Spinal cord (tissue), 10 donors: ENCODE measurements around the gene NPW. TPM values are rescaled to one million over a fixed set of nuclear protein-coding genes. Genes with fewer than 3 reads are reported as not detected.

Experiments used
- DNase-seq, 6 donors: peaks; one replicate each; pipeline versions ENCODE4 v3.0.0 to v3.0.0-alpha.2; 2013 to 2015; ENCODE audit warnings: low spot score in 6 of 6, low read depth in 4 of 6
- H3K27ac ChIP-seq: one replicate; pipeline ENCODE4 v1.5.1; 2013; ENCODE audit warnings: low read depth, low read length, control low read depth
- H3K27me3 ChIP-seq: one replicate; pipeline ENCODE4 v1.6.1; 2013; ENCODE audit warnings: low read length; ENCODE audit not compliant: control insufficient read depth, insufficient read depth
- H3K36me3 ChIP-seq: one replicate; pipeline ENCODE4 v1.6.1; 2013; ENCODE audit warnings: low read length; ENCODE audit not compliant: control insufficient read depth, insufficient read depth
- H3K4me1 ChIP-seq: one replicate; pipeline ENCODE4 v1.6.1; 2013; ENCODE audit warnings: low read length; ENCODE audit not compliant: control insufficient read depth, insufficient read depth
- H3K4me3 ChIP-seq: one replicate; pipeline ENCODE4 v1.5.1; 2013; ENCODE audit warnings: low read depth, low read length, control low read depth
- H3K9me3 ChIP-seq: one replicate; pipeline ENCODE4 v1.6.1; 2013; ENCODE audit warnings: low read length; ENCODE audit not compliant: control insufficient read depth, insufficient read depth
- WGBS: methylation state at CpG from one replicate; pipeline ENCODE4 v1.1.5; 2013; ENCODE audit warnings: missing lambda C conversion rate; ENCODE audit not compliant: insufficient coverage; 5-methylcytosine and 5-hydroxymethylcytosine counted together
- polyA plus RNA-seq, 2 donors: library from polyadenylated mRNA; unstranded; fragments of 120-200 nt; gene quantifications; one replicate each; pipeline ENCODE4 v1.2.1, GENCODE V29; 2013; ENCODE audit not compliant: insufficient read length in 2 of 2
- total RNA-seq, 2 donors: library from RNA; depleted of rRNA in 1 of 2; stranded (reverse); fragments of 120-200 nt in 1 of 2; fragments of >200 nt in 1 of 2; gene quantifications; one replicate each; pipeline versions ENCODE4 v1.2.3 to v1.2.4, GENCODE V29; 2013 to 2014
- donor health status: healthy.

The NPW gene
- total and polyA plus RNA-seq, 4 donors, result 0.20 to 4.9 (median 1.4) TPM

GRCh38 chr16:1977875-1978268, 41.7 kb upstream of the NPW start:
- H3K36me3 ChIP-seq, result peaks cover 74% of the 10 kb centered on the region
- H3K4me3 ChIP-seq, result no peak overlapping the region
- no peak overlapping the region for H3K27ac ChIP-seq
- no peaks in the 10 kb centered on the region for H3K9me3 ChIP-seq
- peaks cover 42% of the 10 kb centered on the region for H3K27me3 ChIP-seq
- H3K4me1 ChIP-seq, result peaks cover 45% of the 10 kb centered on the region
- no peak for DNase-seq
- WGBS, result 97% methylated on average over 17 of the region's 18 CpGs

- Histone ChIP-seq H3K27me3 (peaks cover 44% of the 10 kb centered on the region), H3K4me3 (no peak overlapping the region), H3K27ac (no peak overlapping the region), H3K9me3 (no peaks in the 10 kb centered on the region), H3K36me3 (peaks cover 71% of the 10 kb centered on the region), H3K4me1 (peaks cover 45% of the 10 kb centered on the region)
- no peak for DNase-seq
- 69% methylated on average over 36 of the region's 37 CpGs for WGBS
Measured at GRCh38 chr16:1978476-1979120, 41.0 kb upstream of the NPW start.

- H3K4me1 ChIP-seq, result peaks cover 44% of the 10 kb centered on the region
- peaks cover 44% of the 10 kb centered on the region for H3K27me3 ChIP-seq
- 27% methylated on average over 66 of the region's 70 CpGs for WGBS
- H3K4me3 ChIP-seq, result no peak overlapping the region
- no peak overlapping the region for H3K27ac ChIP-seq
- no peak for DNase-seq
- H3K9me3 ChIP-seq, result no peaks in the 10 kb centered on the region
- peaks cover 63% of the 10 kb centered on the region for H3K36me3 ChIP-seq
Measured at GRCh38 chr16:1979271-1980029, 40.1 kb upstream of the NPW start.

- 11% methylated on average over 51 of the region's 53 CpGs for WGBS
- Histone ChIP-seq H3K9me3 (no peaks in the 10 kb centered on the region), H3K4me3 (no peak overlapping the region), H3K27ac (no peak overlapping the region), H3K27me3 (peaks cover 44% of the 10 kb centered on the region), H3K36me3 (peaks cover 56% of the 10 kb centered on the region), H3K4me1 (peaks cover 52% of the 10 kb centered on the region)
- peak in 1 of 6 donors; percentile 25 for DNase-seq
Measured at GRCh38 chr16:1980030-1980769, 39.4 kb upstream of the NPW start.

GRCh38 chr16:1980770-1981087, 38.9 kb upstream of the NPW start:
- Histone ChIP-seq H3K27ac (no peak overlapping the region), H3K9me3 (no peaks in the 10 kb centered on the region), H3K4me3 (no peak overlapping the region), H3K27me3 (peaks cover 44% of the 10 kb centered on the region), H3K36me3 (peaks cover 56% of the 10 kb centered on the region), H3K4me1 (peaks cover 57% of the 10 kb centered on the region)
- 27% methylated on average over 15 of the region's 16 CpGs for WGBS
- DNase-seq, result no peak

GRCh38 chr16:1981398-1981836, 38.2 kb upstream of the NPW start, which contains the start of gene NOXO1:
NOXO1 (minus strand) TSS chr16:1981469; CDS start chr16:1981179, 290 bp downstream.
- H3K36me3 ChIP-seq, result peaks cover 56% of the 10 kb centered on the region
- WGBS, result 58% methylated on average over 5 of the region's 6 CpGs
- no peak for DNase-seq
- no peaks in the 10 kb centered on the region for H3K9me3 ChIP-seq
- no peak within 1 kb of the TSS for H3K27ac ChIP-seq
- peaks cover 63% of the 10 kb centered on the region for H3K4me1 ChIP-seq
- H3K27me3 ChIP-seq, result peaks cover 41% of the 10 kb centered on the region
- H3K4me3 ChIP-seq, result no peak within 1 kb of the TSS

GRCh38 chr16:1982013-1982433, 37.6 kb upstream of the NPW start:
- Histone ChIP-seq H3K27ac (no peak overlapping the region), H3K27me3 (peaks cover 40% of the 10 kb centered on the region), H3K36me3 (peaks cover 56% of the 10 kb centered on the region), H3K4me1 (peaks cover 63% of the 10 kb centered on the region), H3K4me3 (no peak overlapping the region), H3K9me3 (no peaks in the 10 kb centered on the region)
- peak in 1 of 6 donors; percentile 55 for DNase-seq
- WGBS, result 40% methylated on average over 4 of the region's 5 CpGs

- peak in 1 of 6 donors; percentile 13 for DNase-seq
- H3K4me1 ChIP-seq, result peaks cover 63% of the 10 kb centered on the region
- 20% methylated on average over 17 of the region's 19 CpGs for WGBS
- H3K36me3 ChIP-seq, result peaks cover 52% of the 10 kb centered on the region
- H3K9me3 ChIP-seq, result no peaks in the 10 kb centered on the region
- H3K27ac ChIP-seq, result peak overlapping the region; percentile 80
- peak overlapping the region; percentile 56 for H3K4me3 ChIP-seq
- peaks cover 32% of the 10 kb centered on the region for H3K27me3 ChIP-seq
Measured at GRCh38 chr16:1982991-1983543, 36.5 kb upstream of the NPW start.

- peaks cover 46% of the 10 kb centered on the region for H3K36me3 ChIP-seq
- peak within 1 kb of the TSS; percentile 61 for H3K4me3 ChIP-seq
- H3K27me3 ChIP-seq, result peaks cover 31% of the 10 kb centered on the region
- DNase-seq, result peak; percentile 79 to 96 (median 86)
- peak within 1 kb of the TSS; percentile 80 for H3K27ac ChIP-seq
- H3K4me1 ChIP-seq, result peaks cover 64% of the 10 kb centered on the region
- under 1% methylated on average over 109 of the region's 109 CpGs for WGBS
- H3K9me3 ChIP-seq, result no peaks in the 10 kb centered on the region
Measured at GRCh38 chr16:1983544-1984346, 35.8 kb upstream of the NPW start, which contains the start of gene GFER. GFER (plus strand) TSS chr16:1984193; CDS start chr16:1984219, 26 bp downstream.
